Neuron (in vitro differentiated cells): ENCODE data around the gene ANKRD10.

Experiments
- H2AFZ ChIP-seq: one replicate; pipeline ENCODE4 v1.6.1; 2013; ENCODE audit warnings: low read depth, mild to moderate bottlenecking, inconsistent platforms, low read length, moderate library complexity
- H3K27me3 ChIP-seq: one replicate; pipeline ENCODE4 v1.6.1; 2013; ENCODE audit warnings: low read length; ENCODE audit not compliant: insufficient read depth
- H3K36me3 ChIP-seq: one replicate; pipeline ENCODE4 v1.6.1; 2013; ENCODE audit warnings: low read length; ENCODE audit not compliant: insufficient read depth
- H3K4me1 ChIP-seq: one replicate; pipeline ENCODE4 v1.6.1; 2013; ENCODE audit warnings: low read length; ENCODE audit not compliant: insufficient read depth
- H3K4me3 ChIP-seq: 2 replicates; pipeline ENCODE4 v1.5.1; 2013; ENCODE audit warnings: mild to moderate bottlenecking, low read length, moderate library complexity
- H3K9me3 ChIP-seq: one replicate; pipeline ENCODE4 v1.6.1; 2013; ENCODE audit warnings: low read length

ANKRD10 gene

DNA sequence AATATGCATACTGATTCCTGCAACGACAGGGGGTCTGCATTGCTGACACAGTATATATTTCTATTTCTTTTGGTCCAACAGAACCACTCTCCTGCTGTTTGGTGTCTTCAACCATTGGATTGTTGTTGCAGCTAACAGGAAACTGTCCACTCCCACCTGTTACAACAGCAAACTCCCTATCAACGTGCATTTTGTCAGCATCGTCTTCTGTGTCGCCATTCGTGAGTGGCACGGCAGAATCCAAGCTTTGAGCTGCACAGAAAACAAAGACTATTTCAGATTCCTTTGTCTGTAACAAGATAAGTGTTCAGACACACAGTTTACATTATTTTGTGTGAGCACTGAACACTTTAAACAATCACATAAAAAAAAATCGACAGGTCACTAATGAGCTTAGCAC is 31.3 kb downstream of the ANKRD10 start:
- peaks cover 4% of the 10 kb centered on the region for H3K36me3 ChIP-seq
- H2AFZ ChIP-seq, result no peak overlapping the region
- H3K27me3 ChIP-seq, result no peaks in the 10 kb centered on the region

GRCh38 chr13:110882972-110883371 is 31.9 kb downstream of the ANKRD10 start:
- no peak overlapping the region for H3K4me3 ChIP-seq
- peaks cover 31% of the 10 kb centered on the region for H3K4me1 ChIP-seq
- peaks cover 4% of the 10 kb centered on the region for H3K36me3 ChIP-seq
- H3K27me3 ChIP-seq, result no peaks in the 10 kb centered on the region
- no peaks in the 10 kb centered on the region for H3K9me3 ChIP-seq
- H2AFZ ChIP-seq, result no peak overlapping the region

More for the DNA sequence above, 31.3 kb downstream of the ANKRD10 start:
- Histone ChIP-seq H3K4me1 (peaks cover 37% of the 10 kb centered on the region), H3K9me3 (no peaks in the 10 kb centered on the region), H3K4me3 (no peak overlapping the region)

DNA sequence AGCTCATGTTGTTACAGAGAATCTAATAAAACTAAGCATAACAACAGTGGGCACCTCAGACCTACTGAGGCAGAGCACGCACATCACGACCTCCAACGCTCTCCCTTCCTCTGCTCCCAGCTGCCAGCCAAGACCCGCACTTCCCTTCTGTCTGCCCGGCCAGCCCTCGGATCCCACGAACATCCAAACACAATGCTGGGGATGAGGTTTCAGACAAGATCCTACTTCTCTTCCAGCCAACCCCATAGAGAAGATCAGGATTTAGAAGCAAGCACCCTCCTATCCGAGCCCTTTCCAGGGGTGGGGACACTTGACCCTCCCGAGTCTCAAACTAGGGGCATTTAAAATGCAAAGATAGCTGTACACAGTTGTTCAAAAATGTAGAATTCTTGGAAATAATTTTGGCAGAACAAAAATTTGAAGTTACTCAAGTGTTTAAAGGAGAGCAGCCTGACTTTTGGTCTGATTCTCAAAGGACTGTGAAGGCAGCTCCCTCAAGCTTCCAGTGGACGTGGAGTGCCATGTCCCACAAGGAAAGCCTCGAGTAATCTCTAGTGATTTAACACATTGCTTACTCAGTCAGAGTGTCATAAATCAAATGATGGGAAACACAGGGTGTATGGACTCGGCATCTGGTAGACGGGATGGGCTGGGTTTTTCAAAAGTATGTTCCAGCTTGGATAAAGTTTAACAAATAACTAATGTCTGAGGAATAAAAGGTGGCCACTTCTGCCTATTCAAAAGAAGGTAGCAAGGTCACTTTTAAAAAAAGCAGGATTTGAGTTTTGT is 32.8 kb downstream of the ANKRD10 start:
- peaks cover 4% of the 10 kb centered on the region for H3K36me3 ChIP-seq
- no peaks in the 10 kb centered on the region for H3K27me3 ChIP-seq
- H2AFZ ChIP-seq, result no peak overlapping the region
- no peak overlapping the region for H3K4me3 ChIP-seq
- peaks cover 24% of the 10 kb centered on the region for H3K4me1 ChIP-seq
- H3K9me3 ChIP-seq, result no peaks in the 10 kb centered on the region

GRCh38 chr13:110880627-110881026 is 34.2 kb downstream of the ANKRD10 start:
- Histone ChIP-seq H3K4me3 (no peak overlapping the region), H3K36me3 (peaks cover 4% of the 10 kb centered on the region), H3K27me3 (no peaks in the 10 kb centered on the region), H3K9me3 (no peaks in the 10 kb centered on the region), H2AFZ (no peak overlapping the region), H3K4me1 (peaks cover 10% of the 10 kb centered on the region)

DNA sequence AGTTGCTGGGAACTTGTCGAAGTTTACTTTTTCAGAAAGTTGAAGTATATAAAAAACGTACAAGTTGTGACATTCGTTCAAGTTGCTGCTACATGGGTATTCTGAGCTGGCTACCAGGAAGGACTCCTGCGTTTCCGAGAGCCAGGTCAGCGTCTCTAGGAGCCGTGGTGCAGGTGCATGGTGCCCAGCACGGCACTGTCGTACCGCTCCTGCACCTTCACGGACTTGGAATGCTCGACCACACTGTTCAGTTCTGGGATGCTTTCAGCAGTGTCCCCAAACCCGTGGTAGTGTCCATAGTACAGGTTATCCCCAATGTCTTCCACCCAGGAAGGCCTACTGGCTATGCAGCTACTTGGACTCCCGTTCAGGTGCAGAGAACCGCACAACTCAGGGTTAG is 35.4 kb downstream of the ANKRD10 start:
- Histone ChIP-seq H3K9me3 (no peaks in the 10 kb centered on the region), H3K27me3 (no peaks in the 10 kb centered on the region), H3K36me3 (peaks cover 4% of the 10 kb centered on the region), H3K4me1 (peaks cover 12% of the 10 kb centered on the region), H2AFZ (no peak overlapping the region), H3K4me3 (no peak overlapping the region)

GRCh38 chr13:110877737-110878258 is 37.1 kb downstream of the ANKRD10 start:
- Histone ChIP-seq H3K4me1 (peaks cover 5% of the 10 kb centered on the region), H3K36me3 (peaks cover 4% of the 10 kb centered on the region), H3K9me3 (no peaks in the 10 kb centered on the region), H3K4me3 (no peak overlapping the region), H3K27me3 (no peaks in the 10 kb centered on the region), H2AFZ (no peak overlapping the region)

DNA sequence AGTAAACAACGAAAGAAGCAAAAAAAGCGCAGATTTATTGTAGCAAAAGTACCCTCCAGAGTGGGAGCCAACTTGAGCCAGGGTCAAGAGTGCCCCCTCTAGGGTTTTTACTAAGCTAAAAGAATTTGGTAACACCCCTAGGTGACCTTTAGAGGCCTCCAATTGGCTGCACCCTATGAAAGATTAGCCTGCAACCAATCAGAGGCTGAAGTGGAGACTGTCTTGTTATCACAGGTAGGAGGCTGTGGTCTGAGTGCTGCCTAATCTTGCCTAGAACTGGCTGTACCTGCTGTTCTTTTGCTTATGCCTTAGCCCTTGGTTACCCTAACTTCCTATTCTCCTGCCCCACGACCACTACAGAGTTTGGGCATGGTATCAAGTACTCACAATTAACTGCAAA is 38.3 kb downstream of the ANKRD10 start:
- no peaks in the 10 kb centered on the region for H3K27me3 ChIP-seq
- no peak overlapping the region for H3K4me3 ChIP-seq
- peaks cover 4% of the 10 kb centered on the region for H3K36me3 ChIP-seq
- H2AFZ ChIP-seq, result no peak overlapping the region
- H3K4me1 ChIP-seq, result peaks cover 5% of the 10 kb centered on the region
- H3K9me3 ChIP-seq, result no peaks in the 10 kb centered on the region

DNA sequence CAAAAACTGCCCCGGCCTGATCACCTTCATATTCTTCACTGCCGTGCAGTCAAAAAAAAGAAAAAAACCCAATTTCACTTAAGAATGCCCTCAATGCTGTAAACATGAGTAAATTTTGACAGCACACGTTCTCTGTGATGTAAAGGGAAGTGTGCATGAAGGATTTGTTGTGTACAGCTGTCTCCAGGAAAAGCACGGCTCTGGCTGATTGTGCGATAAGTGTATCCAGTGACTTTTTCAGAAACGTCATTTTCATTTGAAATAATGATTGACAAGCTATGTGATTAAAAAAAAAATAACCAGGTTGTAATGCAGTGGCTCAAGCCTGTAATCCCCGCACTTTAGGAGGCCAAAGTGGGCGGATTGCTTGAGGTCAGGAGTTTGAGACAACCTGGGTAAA is 39.6 kb downstream of the ANKRD10 start:
- Histone ChIP-seq H2AFZ (peak overlapping the region; percentile 86), H3K9me3 (no peaks in the 10 kb centered on the region), H3K36me3 (peaks cover 4% of the 10 kb centered on the region), H3K4me1 (peaks cover 8% of the 10 kb centered on the region), H3K4me3 (no peak overlapping the region), H3K27me3 (no peaks in the 10 kb centered on the region)

GRCh38 chr13:110874508-110874960 is 40.3 kb downstream of the ANKRD10 start:
- Histone ChIP-seq H3K9me3 (no peaks in the 10 kb centered on the region), H3K4me3 (peak overlapping the region; percentile 19), H3K36me3 (peaks cover 2% of the 10 kb centered on the region), H3K27me3 (no peaks in the 10 kb centered on the region), H3K4me1 (peaks cover 8% of the 10 kb centered on the region), H2AFZ (peak overlapping the region; percentile 86)

- Histone ChIP-seq H3K9me3 (no peaks in the 10 kb centered on the region), H3K4me3 (peak overlapping the region; percentile 0), H3K4me1 (peaks cover 8% of the 10 kb centered on the region), H3K36me3 (no peaks in the 10 kb centered on the region), H3K27me3 (no peaks in the 10 kb centered on the region), H2AFZ (no peak overlapping the region)
Measured at GRCh38 chr13:110873639-110874507, 41.0 kb downstream of the ANKRD10 start.

DNA sequence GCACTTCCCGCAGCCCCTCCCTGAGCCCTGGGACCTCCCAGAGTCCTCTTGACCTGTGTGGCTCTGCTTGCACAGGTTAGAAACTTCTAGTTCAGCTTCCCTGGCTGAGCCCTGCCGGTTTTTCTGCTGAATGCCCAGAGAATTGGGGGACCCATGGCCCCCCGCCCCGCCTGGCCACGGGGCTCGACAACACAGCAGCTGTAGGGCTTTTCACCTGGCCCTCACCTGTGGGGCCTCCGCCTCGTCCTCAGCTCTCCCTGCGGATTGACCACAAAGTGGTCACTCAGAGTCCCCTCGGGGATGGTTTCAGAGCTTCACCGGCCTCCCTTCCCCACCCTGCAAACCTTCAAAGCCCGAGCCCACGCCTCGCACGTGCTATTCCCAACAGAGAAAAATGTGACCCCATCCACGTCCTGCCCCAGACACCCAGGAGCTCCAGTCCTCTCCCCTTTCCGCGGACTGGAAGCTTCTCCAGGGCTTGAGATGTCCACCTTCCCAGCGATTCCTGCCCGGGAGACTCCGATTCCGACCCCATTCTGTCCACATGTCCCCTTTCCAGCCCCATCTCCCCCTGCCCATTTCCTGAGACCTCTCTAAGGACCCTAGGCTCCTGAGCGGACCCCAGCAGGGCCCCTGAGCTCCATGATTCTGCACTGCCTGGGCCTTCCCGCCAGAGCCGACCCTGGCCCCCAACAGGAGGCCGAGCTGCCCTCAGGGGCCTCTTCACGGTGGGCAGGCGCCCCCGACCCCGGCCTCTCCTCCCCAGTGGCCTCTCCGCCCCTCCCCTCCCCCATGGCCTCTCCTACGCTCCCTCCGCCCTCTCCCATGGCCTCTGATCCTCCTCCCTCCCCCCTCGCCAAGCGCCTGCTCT is 41.9 kb downstream of the ANKRD10 start:
- Histone ChIP-seq H3K27me3 (no peaks in the 10 kb centered on the region), H3K36me3 (no peaks in the 10 kb centered on the region), H3K9me3 (no peaks in the 10 kb centered on the region), H3K4me1 (peaks cover 8% of the 10 kb centered on the region), H3K4me3 (no peak overlapping the region), H2AFZ (no peak overlapping the region)

- no peaks in the 10 kb centered on the region for H3K9me3 ChIP-seq
- no peaks in the 10 kb centered on the region for H3K36me3 ChIP-seq
- no peaks in the 10 kb centered on the region for H3K27me3 ChIP-seq
Measured at GRCh38 chr13:110872034-110872767, 42.7 kb downstream of the ANKRD10 start.

More at GRCh38 chr13:110872034-110872767, 42.7 kb downstream of the ANKRD10 start:
- peaks cover 8% of the 10 kb centered on the region for H3K4me1 ChIP-seq
- no peak overlapping the region for H3K4me3 ChIP-seq
- H2AFZ ChIP-seq, result no peak overlapping the region
